Measurements from ENCODE around the gene SLC16A11.
"Not testable (repeated sequence)": the region's sequence is repeated elsewhere in the genome, so short reads cannot be mapped to it uniquely, and the experiment has no call there.

SLC16A11 gene
- total RNA-seq: 1.2 to 2.0 (median 1.5) reads per million in 4 experiments

DNA sequence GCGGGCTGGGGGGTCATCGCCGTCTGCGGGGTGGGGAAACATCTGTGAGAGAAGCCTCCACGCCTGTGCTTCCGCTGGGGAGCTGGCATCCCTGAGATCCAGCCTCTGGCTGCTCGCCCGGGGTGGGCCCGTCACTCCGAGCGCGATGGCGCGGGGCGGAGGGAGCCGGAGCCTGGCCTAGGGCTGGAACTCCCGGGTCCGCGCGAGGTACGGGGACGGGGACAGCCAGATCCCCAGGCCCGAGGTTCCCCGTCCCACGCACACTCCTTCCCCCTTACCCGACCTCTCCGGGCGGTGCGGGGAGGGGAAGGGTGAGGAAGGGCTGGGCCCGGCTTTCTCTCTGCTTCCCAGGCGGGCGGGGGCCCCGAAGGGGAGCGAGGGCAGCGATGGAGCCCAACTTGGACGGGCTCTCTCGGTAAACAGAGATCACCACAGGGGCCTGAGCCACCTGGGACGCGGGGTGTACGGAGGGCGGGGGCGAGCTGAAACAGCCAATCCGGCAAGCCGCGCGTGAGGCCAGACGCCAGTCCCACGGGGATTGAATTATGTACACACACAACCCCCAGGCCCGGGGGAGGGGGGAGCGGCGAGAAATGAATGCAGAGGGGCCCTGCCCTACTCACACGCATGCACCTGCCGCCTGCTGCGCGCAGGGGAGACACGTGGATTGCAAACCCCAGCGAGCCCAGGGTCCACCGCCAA, at the start of gene SLC16A11:
TSS of gene SLC16A11 (minus strand) at position 596 of the 702 bp plus-strand sequence. CDS start at position 17, 579 bp downstream.
- peak; percentile 11 for DNase-seq

- peak; percentile 5 for DNase-seq
These were observed 47.6 kb upstream of the SLC16A11 start for GRCh38 chr17:7091311-7092005.

GRCh38 chr17:7089570-7089969, 45.7 kb upstream of the SLC16A11 start:
- DNase-seq: not testable (repeated sequence)

DNA sequence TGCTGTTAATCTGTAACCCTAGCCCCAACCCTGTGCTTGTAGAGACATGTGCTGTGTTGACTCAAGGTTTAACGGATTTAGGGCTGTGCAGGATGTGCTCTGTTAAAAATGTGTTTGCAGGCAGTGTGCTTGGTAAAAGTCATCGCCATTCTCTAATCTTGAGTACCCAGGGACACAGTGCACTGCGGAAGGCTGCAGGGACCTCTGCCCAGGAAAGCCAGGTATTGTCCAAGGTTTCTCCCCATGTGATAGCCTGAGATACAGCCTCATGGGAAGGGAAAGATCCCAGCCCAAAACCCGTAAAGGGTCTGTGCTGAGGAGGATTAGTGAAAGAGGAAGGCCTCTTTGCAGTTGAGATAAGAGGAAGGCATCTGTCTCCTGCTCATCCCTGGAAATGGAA, 44.5 kb upstream of the SLC16A11 start:
- DNase-seq: not testable (repeated sequence)

- DNase-seq: no peak
These were observed 40.2 kb upstream of the SLC16A11 start for GRCh38 chr17:7084088-7084487.

DNA sequence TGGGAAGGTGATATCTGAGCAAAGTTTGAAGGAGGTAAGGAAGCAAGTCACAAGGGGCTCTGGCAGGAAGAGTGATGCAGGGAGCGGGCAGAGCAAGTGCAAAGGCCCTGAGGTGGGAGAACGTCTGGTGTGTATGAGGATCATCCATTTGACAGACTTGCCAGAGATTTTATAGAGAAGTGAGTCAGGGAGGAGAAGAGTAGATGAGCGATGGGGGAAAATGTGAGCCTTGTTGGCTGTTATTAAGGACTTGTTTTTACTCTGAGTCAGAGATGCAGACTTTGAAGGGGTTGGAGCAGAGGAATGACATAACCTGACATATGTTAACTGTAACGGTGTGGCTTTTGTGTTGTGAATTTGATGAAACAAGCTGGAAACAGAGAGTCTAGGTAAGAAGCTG, 39.7 kb upstream of the SLC16A11 start:
- DNase-seq: no peak

- no peak for DNase-seq
These were observed 37.6 kb upstream of the SLC16A11 start for GRCh38 chr17:7081341-7082062.

GRCh38 chr17:7080456-7081041, 36.7 kb upstream of the SLC16A11 start:
- DNase-seq: no peak

GRCh38 chr17:7079581-7080455, 35.9 kb upstream of the SLC16A11 start, which contains the start of gene CLEC10A:
CLEC10A (minus strand) TSS chr17:7080251; CDS start chr17:7078812, 1,439 bp downstream.
- no peak for DNase-seq

DNA sequence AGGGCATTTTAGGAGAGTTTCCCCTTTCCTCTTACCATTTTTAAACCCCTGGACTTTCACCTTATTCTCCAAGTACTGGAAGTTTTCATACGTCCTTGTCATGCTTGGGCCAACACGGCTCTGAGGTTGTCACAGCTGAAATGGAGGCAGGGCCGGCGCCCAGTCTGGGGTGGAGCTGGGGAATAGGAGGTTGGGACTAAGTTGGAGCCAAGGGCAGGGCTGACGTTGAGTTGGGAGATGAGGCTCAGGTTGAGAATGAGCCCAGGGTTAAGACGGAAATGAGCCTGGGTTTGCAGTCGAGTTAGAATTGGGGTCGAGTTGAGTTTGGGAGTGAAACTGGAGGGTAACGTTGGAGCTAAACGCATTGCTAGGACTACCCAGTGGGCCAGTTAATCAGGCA, 34.8 kb upstream of the SLC16A11 start:
- no peak for DNase-seq

GRCh38 chr17:7077911-7078546, 34.1 kb upstream of the SLC16A11 start:
- no peak for DNase-seq

GRCh38 chr17:7074931-7075330, 31.0 kb upstream of the SLC16A11 start:
- no peak for DNase-seq

GRCh38 chr17:7072406-7072805, 28.5 kb upstream of the SLC16A11 start:
- DNase-seq: no peak

GRCh38 chr17:7070712-7071111, 26.8 kb upstream of the SLC16A11 start:
- no peak for DNase-seq

- DNase-seq: no peak
These were observed 24.4 kb upstream of the SLC16A11 start for GRCh38 chr17:7068268-7068667.

- no peak for DNase-seq
These were observed 23.3 kb upstream of the SLC16A11 start for GRCh38 chr17:7067198-7067597.

GRCh38 chr17:7064261-7064660, 20.4 kb upstream of the SLC16A11 start:
- DNase-seq: no peak

GRCh38 chr17:7063518-7064094, 19.7 kb upstream of the SLC16A11 start:
- DNase-seq: no peak

DNA sequence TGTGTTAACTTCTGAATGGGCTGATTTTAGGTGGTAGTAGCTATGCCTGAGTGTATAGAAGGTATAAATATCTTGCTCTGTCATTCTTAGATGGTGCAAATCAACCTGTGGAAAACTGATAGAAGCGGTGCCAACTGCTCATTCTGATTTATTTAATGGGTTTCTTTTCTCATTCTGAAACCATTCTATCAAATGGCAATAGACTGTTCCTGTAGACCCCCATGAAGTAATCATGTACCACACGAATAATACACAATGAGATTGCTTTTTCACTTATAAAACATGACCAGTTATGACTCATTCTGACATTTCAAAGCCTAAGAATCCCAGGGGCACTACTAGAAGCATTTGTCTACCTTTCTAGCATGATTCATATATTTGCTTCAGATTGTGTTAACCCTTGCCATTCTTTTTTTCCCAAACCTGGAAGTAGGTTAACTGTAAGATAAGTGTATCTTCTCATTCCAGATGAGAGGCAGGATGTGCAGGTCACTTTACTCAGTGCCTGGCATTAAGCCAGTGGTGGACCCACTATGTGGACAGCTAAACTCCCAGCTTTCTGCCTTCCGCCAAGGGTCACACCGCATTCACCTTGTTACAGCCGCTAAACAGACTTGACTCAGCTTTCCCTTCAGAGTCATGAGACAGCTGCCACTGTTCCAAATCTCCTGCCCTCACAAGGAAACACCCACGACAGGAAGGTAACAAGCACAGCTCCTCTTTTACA, 16.4 kb upstream of the SLC16A11 start:
- no peak for DNase-seq

- DNase-seq: no peak
These were observed 15.0 kb upstream of the SLC16A11 start for GRCh38 chr17:7058831-7059447.

All from effector CD8-positive, alpha-beta T cell (primary cell).